Cardiac fibroblast (primary cell): Measurements from ENCODE around the gene ACOX3.

ENCODE experiments used
- DNase-seq, 2 donors: peaks; one replicate each; pipeline versions ENCODE4 v3.0.0 to v3.0.0-alpha.2; 2010; ENCODE audit warnings: low read depth in 2 of 2
- H3K4me3 ChIP-seq, 2 donors: replicated peaks in 1 of 2; 1 replicate in 1 of 2; 2 replicates in 1 of 2; pipeline ENCODE4 v1.5.1; 2011; ENCODE audit warnings: low read depth in 2 of 2, low read length in 2 of 2, mild to moderate bottlenecking in 2 of 2, moderate library complexity in 1 of 2
- CTCF ChIP-seq: IDR thresholded peaks from one replicate; pipeline ENCODE4 v1.5.1; 2011; ENCODE audit warnings: low read depth, mild to moderate bottlenecking, low read length, inconsistent platforms

ACOX3 gene

GRCh38 chr4:8376361-8377102 lies 64.0 kb downstream of the ACOX3 start:
- no peak for TF ChIP-seq CTCF
- no peak for DNase-seq

GRCh38 chr4:8374851-8375649 lies 65.5 kb downstream of the ACOX3 start:
- no peak overlapping the region for H3K4me3 ChIP-seq
- no peak for TF ChIP-seq CTCF

More at GRCh38 chr4:8376361-8377102, 64.0 kb downstream of the ACOX3 start:
- no peak overlapping the region for H3K4me3 ChIP-seq

GRCh38 chr4:8373973-8374545 lies 66.5 kb downstream of the ACOX3 start:
- no peak for DNase-seq
- H3K4me3 ChIP-seq, result no peak overlapping the region
- TF ChIP-seq CTCF, result no peak

More at GRCh38 chr4:8374851-8375649, 65.5 kb downstream of the ACOX3 start:
- no peak for DNase-seq

GRCh38 chr4:8373270-8373972 lies 67.1 kb downstream of the ACOX3 start:
- no peak overlapping the region for H3K4me3 ChIP-seq
- TF ChIP-seq CTCF, result no peak
- DNase-seq, result no peak

GRCh38 chr4:8372506-8372905 lies 68.0 kb downstream of the ACOX3 start:
- H3K4me3 ChIP-seq, result no peak overlapping the region
- DNase-seq, result no peak
- no peak for TF ChIP-seq CTCF

- TF ChIP-seq CTCF, result no peak
- no peak overlapping the region for H3K4me3 ChIP-seq
- DNase-seq, result no peak
These were observed 68.9 kb downstream of the ACOX3 start for GRCh38 chr4:8371596-8371995.
